Left renal pelvis (tissue), 4 donors: ENCODE data around the gene NOTCH1. TPM values are rescaled to one million over a fixed set of nuclear protein-coding genes. Genes with fewer than 3 reads are reported as not detected.

ENCODE experiments used
- DNase-seq, 4 donors: peaks; one replicate each; pipeline ENCODE4 v3.0.0-alpha.2; 2013; ENCODE audit warnings: low read depth in 4 of 4, low spot score in 3 of 4
- polyA plus RNA-seq, 4 donors: library from polyadenylated mRNA; unstranded; fragments of 120-200 nt; gene quantifications; one replicate each; pipeline ENCODE4 v1.2.1, GENCODE V29; 2013; ENCODE audit not compliant: insufficient read length in 4 of 4

NOTCH1 gene
- polyA plus RNA-seq, 4 donors: 15.8 to 39.3 (median 25.7) TPM

DNA sequence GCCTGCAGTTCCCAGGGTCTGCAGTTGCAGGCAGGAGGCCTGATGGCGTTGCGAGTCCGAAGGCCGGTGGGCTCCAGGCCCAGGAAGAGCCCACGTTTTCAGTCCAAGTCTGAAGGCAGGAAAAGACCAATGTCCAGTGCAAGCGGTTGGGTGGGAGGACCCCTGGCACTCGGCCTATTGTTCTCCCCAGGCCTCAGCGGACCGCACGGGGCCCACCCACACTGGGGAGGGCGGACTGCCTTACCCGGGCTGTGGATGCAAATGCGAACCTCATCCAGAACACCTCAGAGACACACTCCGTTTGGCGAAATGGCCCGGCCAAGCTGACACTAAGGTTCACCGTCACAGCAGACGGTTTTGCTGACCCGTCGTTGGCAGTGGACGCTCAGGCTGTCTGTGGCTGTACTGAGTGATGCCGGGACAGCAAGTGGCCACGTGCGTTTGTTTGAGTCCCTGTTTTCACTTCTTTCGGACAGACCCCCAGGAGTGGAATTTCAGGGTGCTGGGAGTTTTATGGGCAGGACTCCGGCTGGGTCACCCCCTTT is 52.8 kb downstream of the NOTCH1 start:
- DNase-seq: no peak

DNA sequence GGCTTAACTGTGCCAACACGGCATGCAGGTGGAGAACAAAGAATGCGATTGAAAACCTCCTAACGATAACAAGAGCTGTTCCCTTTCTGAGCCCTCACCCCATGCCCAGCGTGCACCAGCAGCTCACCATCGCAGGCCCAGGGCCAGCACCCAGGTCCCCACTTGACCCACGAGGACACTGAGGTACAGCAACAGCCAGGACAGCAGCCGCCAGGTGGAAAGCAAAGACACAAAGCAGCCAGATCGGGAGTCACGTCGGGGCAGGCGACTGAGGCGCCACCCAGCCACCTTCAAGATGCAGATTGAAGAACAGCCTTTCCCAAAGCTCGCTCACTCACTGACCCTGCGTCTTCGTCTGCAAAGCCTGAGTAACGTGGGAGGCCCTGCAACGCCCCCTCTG is 56.1 kb downstream of the NOTCH1 start:
- DNase-seq: no peak

DNA sequence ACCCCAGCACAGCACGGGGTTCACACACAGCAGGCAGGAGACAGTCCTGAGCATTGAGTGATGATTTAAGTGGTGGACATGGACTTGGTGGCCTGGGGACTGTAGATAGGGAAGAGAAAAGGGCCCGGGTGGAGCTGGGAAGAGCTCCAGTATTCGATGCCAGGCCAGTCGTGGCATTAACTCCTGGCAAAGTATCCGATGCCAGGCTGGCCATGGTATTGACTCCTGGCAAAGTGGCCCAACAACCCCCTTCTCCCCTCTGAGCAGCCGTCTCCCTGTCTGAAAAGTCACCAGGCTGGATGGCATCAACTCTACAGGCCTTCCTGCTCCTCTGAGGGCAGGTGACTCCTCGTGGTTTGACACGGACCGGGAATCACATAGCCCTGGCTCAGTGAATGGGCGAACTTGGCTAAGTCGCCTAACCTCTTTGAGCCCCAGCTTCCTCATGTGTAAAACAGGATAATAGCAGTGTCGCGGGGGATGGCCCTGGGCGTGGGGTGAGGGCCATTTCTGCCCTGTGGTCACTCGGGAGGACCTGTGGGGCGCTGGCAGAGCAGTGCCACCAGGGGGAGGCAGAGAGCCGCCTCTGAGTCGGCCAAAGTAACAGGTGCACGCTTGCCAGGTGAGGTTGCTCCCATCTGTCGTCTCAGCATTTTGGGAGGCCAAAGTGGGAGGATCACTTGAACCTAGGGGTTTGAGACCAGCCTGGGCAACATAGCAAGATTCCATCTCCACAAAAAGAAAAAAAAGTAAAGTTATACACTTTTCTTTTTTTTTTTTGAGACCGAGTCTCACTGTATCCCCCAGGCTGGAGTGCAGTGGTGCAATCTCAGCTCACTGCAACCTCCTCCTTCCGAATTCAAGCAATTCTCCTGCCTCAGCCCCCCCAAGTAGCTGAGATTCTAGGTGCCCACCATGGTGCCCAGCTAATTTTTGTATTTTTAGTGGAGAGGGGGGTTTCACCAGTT is 57.3 kb downstream of the NOTCH1 start:
- no peak for DNase-seq

DNA sequence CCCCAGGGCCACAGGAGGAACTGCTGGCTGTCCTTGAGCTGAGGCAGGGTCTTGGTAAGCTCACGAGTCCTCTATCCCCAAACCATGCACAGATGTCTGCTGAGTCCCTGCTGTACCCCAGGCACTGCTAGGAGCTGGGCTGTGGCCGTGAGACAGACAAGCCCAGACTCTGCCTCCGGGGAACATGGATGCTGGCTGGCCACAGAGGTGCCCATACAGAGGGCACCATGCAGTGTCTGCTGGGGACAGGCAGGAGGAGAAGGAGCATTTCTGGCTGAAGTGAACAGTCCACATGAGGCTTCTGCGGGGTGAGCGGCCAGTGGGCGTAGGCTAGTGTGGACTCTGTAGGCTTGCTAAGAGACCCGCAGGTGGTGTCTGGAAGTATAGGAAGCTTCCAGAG is 58.2 kb downstream of the NOTCH1 start:
- no peak for DNase-seq

DNA sequence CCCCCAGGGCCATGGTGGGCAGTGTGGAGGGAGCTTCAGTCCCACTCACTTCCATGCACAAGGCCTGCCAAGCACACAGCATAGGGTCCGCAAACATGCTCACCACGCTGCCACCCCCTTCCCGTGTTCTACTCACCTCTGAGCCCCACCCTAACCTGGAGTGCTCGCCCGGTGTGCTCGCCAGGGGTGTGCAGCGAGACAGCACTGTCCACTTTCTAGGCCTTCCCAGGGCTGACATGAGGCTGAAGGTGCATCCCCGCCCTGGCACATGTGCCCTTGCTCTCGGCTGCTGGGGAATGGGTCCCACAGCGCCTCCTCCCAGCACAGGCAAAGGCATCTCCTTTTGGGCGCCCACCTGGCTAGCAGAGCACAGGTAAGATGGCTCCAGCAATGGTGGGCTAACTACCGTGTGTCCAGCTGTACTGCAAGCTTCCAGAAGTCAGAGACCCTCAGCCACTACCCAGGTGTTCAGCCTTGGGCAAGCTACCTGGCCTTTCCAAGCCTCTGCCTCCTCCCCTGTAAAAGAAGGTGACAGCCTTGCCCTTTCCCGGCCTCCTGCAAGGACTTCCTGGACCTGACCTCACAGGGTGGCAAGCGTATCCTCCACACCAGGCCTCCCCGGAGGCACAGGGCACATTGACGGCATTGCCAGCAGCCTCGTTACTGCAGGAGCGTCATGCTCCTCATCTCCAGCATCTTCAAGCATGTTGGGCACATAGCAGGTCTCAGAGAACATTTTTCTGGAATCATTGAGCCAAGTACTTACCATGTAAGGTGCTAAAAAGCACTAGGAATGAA is 58.8 kb downstream of the NOTCH1 start:
- DNase-seq: no peak

DNA sequence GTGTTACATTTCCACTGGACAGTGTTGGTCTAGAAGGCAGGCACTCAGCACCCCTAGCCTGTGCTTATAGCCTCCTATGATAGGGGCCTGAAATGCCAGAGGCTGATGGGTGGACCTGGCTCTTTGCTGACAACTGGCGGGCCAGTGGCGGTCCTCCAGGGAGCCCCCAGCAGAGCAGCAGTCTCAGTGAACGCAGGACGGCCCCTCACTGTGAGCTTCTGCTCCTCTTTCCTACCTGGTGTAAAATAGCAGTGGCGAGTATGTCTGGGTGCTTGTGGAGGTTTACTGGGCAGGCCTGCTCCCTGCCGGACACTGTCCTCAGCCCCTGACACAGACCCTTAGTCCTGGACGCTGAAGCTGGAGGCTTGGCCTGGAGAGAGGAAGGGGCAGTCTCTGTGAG is 59.7 kb downstream of the NOTCH1 start:
- DNase-seq: no peak

DNA sequence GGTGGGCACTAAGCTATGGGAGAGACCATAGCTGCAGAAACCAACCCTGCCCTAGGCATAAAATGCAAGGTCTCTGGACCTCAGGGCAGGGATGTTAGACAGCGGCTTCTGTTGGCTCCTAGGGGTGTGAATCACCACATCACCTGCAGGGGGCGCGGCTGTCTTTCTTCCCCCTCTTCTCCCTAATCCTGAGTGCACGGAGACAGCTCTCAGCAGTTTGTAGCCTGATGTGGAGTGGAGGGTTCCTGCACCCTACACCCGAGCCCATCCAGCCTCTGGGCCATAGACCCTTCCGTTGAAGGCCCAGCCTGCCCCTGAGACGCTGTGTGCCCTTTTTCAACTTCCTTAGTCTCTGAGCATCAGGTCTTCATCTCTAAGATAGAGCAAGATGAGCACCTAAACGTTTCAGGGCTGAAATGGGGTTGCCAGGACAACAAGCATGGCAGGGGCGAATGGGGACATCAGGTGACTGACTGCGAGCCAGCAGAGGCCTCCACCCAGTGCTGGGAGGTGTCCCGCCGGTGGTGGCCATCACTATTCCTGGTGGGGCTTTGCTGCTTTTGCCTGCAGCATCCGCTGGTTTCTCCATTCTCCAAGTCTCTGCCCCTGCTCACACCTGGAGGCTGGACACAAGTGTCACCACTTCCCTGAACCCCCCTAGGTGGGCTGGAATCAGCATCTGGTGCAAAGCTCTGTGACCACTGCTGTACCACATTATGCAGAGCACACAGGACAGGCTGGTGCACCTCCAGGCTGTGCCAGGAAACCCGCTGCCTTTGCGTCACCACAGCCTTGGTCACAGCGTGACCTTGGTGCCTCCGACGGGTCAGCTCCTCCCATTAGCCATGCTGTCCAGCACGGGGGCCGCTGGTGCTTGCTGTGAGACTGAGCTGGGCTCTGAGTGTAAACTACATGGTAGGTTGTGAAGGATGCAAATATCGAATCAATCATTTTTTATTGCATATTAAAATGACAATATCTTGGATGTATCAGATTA is 60.5 kb downstream of the NOTCH1 start:
- DNase-seq: peak in 3 of 4 donors; percentile 50 to 63 (median 56)

DNA sequence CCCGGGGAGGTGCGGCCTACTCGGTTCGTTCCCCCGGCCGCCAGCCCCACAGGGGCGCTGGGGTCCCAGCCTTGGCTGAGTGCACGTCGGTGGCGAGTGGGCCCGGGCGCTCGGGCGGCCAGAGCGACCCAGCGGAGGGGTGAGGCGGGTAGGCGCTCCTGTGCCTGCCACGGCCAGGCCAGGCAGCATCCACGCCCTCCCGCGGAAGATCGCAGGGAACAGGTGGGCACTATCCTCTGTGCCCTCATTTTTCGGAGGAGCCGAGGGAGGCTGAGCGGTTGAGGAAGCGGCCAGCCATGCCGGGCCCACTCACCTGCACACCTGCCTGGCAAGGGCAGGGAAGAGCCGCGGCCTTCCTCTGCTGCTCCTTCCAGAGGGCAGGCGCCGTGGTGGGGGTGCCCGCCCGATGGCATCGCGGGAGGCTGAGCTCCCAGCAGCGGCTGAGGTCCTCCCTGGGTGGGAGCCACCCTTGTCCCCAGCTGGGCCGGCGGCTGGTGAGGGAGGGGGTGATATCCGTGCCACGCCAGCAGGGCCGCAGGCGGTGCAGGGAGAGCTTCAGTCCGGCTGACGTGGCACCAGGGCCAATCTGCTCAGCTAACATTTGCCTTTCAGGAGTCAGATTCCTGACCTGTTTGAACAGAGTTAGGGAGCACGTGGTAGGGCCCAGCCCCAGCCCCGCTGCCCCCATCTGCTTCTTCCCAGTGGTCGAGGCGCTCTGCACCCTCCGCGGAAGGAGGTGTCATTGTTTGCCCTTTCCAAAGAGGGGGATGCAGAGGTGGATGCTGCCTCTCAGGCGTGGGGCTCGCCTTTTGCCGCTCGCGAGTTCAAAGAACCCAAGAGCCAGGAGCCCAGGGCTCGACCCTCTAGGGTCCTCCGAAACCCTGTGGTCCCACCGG is 61.4 kb downstream of the NOTCH1 start:
- no peak for DNase-seq

DNA sequence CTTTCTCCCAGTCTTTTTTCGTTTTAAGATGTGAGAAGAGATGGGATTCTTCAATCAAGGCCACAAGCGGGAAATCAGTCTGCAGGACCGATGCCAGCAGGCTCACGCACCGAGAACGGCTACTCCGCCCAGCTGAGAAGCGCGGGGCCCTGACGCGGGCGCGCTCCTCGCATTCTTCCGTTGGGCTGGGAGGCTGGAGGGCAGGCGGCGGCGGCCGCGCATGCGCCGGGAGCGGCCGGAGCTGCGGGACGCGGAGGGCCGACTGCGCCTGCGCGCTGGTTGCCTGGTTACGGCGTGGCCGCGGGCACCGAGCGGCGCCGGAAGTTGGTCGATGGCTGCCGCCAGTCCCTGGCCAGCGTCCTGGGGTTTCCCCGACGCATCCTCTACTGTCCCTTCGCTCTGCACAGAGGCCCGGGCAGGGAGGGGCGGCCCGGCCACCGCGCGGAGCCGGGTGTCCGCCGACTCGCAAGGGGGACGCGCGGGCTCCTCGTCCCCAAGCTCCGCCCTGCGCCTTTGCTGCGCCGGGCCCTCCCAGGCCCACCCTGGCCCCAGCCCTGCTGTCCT is 62.2 kb downstream of the NOTCH1 start:
- peak; percentile 78 to 84 (median 81) for DNase-seq

DNA sequence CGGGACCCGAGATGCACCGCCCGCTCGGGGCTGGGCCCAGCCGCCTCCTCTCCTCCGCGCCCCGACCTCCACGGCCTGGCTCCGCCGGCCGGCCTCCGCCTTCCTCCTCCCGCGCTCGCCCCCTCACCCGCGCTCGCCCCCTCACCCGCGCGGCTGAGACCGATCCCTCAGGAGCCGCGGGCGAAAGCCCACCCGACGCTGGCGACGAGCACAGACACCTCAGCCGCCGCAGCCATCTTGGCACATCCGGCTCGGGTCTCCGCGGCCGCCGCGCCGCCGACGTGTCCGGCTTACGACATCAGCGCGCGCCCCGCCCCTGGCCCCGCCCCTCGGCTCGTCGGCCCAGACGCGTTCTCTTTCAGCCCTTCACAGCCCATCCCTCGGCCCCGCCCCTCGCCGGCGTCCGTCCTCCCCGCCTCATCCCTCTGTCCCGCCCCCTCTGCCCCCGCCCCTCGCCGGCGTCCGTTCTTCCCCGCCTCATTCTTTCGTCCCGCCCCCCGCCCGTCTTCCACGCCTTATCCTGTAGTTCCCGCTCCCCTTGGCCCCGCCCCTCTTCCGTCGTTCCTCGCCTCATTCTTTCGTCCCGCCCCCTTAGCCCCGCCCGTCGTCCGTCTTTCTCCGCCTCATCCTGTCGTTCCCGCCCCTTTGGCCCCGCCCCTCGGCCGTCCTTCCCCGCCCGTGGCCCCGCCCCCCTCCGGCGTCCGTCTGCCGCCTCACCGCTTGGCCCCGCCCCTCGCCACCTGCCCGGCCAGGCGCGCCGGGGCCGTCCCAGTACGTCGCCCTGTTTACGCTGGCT is 62.9 kb downstream of the NOTCH1 start, which contains the start of gene SEC16A:
TSS of gene SEC16A (minus strand) at position 248 of the 796 bp plus-strand sequence. CDS start 5,425 bp downstream, outside the sequence.
- peak; percentile 96 to 97 (median 96) for DNase-seq

DNA sequence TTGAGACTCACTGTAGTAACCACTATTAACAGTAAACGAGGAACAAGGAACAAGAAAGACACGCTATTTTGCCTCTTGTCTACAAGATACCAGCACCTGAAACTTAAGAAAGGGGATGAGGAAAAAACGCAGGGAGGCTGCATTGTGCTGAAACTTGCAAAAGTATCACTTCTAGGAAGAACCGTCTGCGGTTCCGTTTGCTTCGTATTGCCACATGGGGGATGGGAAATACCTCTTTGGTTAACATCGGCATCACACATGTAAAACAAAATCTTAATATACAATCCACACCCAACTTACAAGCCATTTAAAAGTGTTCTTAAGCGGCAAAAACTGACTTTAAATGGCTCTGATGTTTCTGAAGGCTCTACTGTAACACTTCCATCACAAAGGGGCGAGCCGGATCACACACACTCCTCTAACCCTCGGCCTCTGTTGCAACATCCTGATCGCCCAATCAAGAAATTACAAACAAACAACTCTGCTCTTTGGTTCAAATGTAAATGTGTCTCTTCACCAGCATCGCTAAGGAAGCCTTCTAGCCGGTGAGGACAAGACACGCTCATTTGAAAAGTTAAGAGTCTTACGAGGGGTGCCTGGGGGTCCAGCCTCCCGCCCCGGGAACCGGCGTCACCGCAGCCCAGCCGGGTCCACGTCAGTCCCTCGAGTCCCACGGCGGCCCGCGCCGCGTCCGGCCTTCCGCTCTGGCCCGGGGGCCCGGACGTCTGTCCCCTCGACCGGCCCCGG is 63.6 kb downstream of the NOTCH1 start:
- DNase-seq: no peak

DNA sequence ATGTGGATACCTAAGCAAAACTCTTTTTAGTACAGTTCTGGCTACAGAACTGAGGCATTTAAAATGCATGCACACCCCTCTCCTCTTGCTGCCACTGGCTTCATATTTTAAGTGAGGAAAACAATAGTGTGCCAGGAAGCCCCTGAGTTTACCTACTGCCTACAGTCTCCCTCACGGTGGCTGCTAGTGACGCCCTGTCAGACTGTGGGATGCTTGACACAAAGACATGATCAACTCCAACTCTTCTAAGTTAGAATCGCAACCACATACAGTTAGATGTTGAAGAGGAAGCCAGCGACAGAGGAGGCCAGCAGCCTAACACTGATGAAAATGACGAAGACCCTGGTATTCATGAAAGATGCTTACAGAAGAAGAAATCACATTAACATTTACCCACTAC is 64.3 kb downstream of the NOTCH1 start:
- DNase-seq: no peak

DNA sequence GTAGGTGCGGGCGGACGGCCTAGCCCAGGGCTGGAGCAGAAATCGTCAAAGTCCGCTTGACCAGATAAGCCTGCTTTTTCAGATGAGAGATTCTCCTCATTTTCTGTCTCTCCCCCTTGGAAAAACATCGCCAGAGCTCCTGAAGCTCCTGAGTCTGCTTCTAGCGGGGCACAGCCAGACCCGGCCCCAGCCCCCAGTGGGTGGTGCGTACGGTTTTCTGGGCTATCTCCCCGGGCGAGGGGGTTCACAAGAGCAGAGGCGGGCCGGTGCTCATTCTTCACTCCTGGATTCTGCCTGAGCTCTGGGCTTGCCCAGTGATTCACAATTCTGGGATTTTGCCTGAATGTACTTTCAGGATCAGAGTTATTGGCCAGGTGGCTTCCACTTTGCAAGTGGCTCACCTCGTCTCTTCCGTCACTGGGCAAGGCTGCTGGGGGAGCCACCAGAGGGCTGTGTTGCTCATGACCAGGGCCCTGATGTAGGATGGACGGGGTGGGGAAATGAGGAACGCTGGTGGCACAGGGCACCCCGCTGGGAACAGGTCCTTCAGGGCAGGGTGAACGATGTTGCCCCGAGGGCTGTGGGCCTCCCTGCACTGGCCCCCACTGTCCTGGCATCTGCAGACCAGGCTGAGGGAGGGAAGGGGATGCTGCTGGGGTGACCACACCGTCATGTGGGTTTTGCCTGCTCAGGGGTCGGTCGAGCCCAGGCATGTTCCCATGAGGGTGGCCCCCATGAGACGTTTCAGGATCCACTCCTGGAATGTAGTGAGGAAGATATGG is 69.3 kb downstream of the NOTCH1 start:
- DNase-seq: no peak

DNA sequence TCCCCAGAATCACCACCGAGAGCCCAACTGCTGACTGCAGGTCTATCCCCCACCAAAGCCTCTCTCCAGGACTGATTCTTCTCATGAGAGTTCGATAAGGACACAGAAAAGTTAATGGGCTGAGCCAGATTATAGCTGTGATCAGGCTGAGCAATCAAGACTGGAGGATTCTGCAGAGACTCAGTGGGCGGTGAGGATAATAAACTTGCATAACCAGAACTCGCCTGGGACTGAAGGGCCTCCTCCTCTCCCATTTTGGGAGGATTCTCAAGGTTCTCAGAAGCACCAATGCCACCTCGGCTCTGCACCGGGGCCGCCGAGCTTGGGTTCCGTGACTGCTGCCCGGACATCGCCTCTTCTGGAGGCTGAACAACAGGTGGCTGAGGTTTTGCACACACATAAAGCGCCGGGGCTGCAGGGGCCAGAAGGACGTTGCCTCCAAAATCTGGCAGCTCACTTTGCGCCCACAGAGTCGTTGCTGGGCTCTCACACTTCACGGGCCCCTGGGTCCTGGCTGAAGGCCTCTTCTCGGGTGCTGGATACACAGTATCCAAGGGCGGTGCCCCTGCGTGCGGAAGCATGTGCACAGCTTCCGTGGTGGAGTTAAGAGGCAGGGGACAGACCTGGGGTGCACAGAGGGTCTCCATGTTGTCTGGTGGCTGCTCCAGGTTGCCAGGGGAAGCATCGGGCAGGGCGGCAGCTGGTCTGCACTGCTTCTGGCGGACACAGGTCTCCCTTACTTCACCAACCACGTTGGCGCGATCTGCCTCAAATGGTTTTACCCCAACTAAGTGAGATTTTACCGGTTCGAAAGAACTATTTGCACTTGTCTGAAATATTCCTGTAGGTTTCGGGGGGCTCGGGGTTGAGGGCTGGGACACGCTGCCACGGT is 70.6 kb downstream of the NOTCH1 start:
- DNase-seq: no peak

DNA sequence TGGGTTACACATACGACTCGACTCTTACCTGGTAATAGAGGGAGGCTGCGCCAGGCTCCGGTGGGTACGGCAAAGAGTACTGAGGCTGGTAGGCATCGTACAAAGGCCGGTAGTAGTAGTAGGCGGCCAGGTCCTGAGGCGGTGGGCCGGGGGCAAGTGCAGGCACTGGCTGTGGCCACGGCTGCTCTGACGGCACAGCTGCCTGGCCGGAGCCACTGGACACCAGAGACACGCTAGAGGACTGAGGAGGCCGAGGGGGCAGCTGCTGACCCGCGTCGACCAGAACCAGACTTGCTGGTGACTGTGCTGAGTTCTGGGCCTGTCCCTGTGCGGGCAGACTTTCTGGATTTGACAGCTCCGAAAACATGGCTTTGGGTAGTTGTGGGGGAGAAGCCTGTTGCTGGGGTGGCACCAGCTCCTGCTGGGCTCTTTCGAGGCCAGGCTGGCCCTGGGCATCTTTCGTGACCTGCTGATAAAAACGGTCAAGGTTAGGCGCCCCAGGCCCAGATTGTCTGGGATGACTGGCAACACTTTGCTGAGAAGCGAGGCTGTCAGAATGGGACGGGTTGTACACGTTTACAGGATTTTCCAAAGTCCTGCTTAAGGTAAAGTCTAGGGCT is 71.7 kb downstream of the NOTCH1 start:
- DNase-seq: no peak
